Erythroblast (primary cell): ENCODE data around the gene STRN.

Experiments used
- GATA1 ChIP-seq: IDR thresholded peaks from 2 replicates; pipeline ENCODE4 v1.6.1; 2011; ENCODE audit warnings: low read depth, mild to moderate bottlenecking, control low read depth, low read length, moderate library complexity
- POLR2A ChIP-seq: IDR thresholded peaks from 2 replicates; pipeline ENCODE4 v1.6.1; 2011; ENCODE audit warnings: mild to moderate bottlenecking, low read length

GRCh38 chr2:36993841-36994620 lies 27.7 kb upstream of the STRN start:
- no peak for TF ChIP-seq POLR2A
- TF ChIP-seq GATA1, result no peak
